ENCODE results near the gene NOP16.

NOP16 gene

DNA sequence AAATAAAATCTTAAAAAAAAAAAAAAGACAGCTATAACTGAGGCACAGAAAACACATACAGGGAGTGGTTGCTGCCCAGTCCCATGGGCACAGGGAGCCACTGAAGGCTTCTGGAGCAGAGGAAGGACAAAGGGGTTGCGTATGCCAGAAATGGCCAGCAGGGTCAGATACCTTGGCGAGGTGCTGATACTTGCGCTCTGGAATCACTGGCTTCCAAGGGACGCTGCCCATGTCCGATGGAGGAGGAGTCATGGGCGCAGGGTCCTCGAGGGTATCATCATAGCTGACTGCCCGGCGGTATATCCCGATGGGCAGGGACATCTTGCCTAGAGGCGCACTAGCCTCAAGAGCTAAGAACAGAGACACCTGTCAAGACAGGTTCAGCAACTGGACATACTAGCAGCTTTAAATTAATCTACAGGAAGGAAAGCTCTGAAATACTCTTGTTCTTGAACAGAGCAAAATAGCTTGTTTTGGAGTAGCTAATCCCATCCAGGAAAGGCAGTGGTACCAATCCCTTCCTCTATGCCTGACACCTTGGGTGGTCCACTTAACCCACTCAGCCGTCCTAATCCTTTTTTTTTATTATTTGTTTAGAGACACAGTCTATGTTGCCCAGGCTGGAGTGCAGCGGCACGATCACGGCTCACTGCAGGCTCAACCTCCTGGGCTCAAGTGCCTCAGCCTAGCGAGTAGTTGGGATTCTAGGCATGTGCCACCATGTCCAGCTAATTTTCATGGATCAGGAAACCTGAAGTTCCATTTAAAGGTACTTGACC, 32.8 kb downstream of the NOP16 start:
- DNase-seq: no peak

DNA sequence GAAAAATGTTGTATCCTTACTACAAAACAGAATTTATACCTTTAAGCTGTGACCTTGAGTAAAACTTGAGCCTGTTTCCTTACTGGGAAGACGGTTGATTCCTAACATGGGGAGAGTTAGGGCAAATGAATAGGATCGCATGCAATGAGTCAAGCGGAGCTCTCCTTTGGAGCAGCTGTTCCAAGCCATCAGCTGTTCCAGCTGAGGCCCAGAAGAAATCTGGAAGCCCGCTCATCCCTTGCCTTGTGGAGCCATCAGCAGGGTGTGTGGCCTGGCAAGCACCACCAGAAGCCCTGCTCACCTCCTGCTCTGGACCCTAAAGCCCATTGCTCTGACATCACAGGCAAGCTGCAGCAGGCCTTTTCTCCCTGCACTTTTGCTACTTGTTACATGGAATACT, 34.9 kb downstream of the NOP16 start:
- DNase-seq: no peak

DNA sequence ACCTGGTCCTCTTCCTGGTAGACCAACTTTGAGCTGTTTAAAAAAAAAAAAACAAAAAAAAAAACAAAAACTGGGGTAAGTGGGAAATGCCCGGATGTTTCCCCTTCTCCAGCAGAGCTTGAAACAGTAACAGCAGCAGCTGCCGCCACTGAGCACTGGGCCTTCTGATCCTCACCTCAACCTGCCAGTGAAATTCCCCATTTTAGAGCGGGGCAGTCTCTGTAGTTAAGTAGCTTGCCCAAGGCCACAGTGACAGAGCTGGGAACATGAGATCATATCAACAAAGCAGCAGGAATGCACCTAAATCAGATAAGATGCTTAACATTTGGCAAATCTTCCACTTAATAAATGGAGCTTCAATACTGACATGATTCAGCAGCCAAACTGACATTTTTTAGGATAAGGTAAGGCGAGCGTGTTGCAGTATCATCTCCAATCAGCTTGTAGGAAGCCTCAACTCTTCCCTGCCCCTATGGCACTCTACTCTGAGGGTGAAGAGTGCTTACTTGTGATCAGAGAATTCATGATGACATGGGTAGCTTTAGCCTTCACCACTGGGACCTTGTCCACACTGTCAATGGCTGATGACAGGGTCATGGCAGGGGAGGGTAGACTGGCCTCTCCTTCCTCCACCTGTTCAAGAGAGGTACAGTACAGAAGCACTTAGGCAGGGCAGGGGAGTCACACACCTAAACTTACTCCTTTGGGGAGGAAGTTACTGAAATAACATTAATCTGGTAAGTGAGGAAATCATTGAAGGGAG, 36.1 kb downstream of the NOP16 start:
- no peak for DNase-seq

DNA sequence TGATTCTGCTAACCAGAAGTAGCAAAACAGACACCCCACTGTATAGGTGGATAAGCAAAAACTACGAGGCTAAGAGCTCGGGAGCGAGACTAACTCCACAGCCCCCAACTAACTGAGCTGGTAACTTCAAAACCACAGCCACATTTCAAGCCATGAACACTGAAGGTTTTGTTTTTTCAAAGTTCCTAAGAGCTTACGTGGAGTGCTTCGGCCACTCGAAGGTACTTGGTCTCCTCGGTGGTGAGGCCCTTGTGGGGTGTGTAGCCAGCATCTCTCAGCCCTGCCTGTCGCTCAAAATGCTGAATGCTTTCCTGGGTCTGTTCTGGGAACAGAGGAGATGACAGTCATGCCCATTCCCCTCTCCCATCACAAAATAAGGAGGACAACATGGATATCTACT, 38.0 kb downstream of the NOP16 start:
- DNase-seq: no peak

DNA sequence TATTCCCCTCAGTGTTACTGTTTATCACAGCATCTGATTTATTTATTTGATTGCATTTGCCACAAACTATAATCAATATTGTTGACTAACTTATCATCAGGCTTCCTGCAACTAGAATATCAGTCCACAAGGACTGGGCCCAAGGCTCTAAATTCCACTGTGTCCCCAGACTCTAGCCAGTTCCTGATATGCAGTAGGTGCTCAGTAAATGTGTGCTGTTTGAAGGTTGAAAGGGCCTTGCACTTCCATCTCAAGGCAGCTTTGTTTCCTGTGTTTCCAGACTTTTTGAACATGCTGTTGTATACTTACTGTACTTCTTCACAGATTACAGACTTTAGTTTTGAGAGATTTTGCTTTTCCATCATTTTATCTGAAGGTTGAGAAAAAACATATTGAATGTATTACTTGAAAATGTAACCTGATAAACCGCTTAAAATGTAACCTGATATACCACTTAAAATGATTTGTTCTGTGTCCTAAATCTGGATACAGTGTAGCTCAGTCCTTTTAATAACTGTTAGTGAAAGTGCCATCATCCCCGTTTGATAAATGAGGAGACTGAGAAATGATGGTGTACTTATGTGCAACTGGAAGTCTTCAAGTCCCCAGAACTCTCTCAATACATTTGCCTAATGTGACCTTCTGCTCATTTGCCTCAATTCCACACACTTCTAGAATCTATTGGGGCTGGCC, 45.5 kb downstream of the NOP16 start:
- no peak for DNase-seq

DNA sequence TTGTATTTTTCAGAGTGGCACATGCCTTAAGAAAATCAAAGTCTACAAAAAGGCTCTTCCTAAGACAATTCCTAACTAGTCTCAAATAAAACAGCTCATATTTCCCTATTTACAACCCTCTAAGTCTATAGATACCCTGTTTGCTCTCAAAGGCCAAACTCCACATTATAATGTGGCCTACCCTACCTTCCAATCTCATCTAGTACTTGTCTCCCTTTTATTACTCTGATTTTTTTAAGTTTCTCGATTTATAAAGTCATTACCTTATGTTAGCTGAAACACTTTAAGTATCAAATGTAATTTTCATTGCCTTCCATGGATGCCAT, 46.3 kb downstream of the NOP16 start:
- DNase-seq: no peak

DNA sequence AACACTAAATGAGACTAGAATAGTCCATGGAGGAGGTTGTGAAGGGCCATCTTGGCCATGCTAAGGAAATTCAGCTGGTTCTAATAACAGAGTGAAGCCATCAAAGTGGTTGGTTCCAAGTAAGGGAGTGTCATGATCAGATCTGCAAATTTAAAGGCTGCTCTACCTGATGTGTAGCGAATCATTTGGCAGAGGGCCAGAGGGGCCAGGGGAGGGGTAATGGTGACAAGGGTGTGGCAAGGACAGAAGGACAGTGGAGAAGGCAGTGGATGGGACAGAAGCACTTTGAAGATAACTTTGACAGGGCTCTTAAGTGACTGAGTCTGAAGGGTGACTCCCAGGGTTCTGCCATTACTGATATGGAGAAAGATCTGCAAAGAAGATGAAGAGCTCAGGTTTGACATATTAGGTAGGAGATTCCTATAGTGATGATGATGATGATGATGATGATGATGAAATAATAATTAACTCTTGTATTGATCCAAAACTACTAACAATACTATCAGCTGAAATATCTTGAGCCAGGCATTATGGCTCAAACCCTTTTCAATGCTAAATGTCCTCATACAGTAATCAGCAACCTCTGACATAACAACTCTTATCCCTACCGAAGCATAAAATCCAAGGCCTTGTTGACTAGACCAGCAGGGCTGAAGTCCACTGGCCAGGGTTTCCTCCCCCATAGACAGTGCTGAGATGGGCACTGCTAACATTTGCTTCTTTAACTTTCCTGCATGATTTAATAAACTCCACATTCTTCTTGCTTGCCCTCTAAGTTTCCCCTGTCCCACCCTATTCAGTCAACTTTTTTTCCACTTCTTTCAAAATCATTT, 46.9 kb downstream of the NOP16 start:
- DNase-seq: no peak

DNA sequence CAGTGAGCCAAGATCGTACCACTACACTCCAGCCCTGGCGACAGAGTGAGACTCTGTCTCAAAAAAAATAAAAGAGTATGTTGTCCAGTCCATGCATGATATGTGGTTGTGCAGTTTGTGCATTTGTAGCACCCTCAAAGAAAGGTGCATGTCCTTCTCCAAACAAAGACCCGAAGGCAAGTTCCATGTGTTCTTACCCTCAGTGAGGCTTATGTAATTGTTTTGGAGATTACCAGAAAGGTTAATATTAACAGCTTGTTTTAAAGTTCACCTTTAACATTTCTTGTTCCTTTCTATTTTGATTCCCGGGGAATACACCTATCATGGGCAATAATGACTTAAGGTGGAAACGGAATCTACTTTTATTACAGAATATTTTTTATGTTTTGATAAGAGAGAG, 49.1 kb downstream of the NOP16 start:
- DNase-seq: no peak

DNA sequence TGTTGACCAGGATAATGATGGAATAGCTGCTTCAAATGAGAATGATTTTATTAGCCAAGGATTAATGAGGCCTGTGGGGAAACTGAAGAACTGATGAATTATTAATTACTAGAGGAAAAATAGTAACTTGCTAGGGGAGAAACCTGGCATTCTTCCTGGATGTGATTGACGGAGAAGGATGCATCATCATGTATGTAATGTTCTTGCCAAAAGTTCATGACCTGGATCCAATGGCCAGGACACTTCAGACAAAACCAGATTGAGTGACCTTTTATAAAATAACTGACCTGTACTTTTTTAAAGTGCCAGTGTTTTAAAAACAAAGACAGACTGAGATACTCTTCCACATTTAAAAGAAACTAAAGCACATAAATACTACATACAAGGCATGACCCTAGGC, 50.5 kb downstream of the NOP16 start:
- no peak for DNase-seq

DNA sequence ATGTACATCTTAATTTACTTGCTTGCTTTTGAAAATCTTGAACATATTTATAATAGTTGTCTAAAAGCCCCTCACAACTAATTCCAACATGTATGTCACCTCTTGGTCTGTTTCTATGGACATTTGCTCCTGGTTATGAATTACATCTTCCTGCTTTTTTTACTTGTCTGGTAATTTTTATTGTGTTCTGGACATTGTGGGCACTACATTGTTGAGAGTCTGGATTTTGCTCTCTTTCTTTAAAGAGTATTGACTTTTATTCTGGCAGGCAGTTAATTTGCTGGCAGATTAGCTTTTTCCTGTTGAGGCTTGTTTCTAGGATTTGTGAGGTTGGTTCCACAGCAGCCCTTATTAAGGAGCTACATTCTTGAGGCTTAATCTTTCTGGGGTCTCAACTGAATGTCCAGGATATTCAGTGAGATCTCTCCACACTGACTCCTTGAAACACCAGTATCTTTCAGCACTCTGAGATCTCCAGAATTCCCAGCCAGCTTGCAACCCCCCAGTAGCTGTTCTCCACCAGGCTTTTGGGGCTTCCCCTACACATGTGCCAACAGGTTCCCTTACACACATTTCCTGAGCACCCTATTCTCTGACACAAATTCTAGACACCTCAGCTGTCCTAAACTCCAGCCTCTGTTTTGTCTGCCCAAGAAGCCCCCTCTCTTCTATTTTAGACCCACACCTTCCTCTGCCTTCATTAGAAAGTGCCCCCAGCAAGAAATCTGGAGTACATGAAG, 54.2 kb downstream of the NOP16 start:
- no peak for DNase-seq
